GM10266 (cell line): ENCODE results near the gene MCM6.
"Not testable (repeated sequence)": the region's sequence is repeated elsewhere in the genome, so short reads cannot be mapped to it uniquely, and the experiment has no call there.

Source experiments
- DNase-seq: peaks from one replicate; pipeline ENCODE4 v3.0.0; 2012; ENCODE audit errors: extremely low spot score
- CTCF ChIP-seq: IDR thresholded peaks from 2 replicates; pipeline ENCODE4 v1.5.1; 2012; ENCODE audit warnings: mild to moderate bottlenecking, low read depth; ENCODE audit not compliant: control insufficient read depth, insufficient read depth; ENCODE audit errors: missing control alignments

MCM6 gene

GRCh38 chr2:135798275-135798705 is 78.0 kb downstream of the MCM6 start:
- no peak for TF ChIP-seq CTCF
- no peak for DNase-seq

GRCh38 chr2:135797497-135798274 is 78.6 kb downstream of the MCM6 start:
- DNase-seq, result peak; percentile 72
- TF ChIP-seq CTCF, result peak; percentile 96

GRCh38 chr2:135796606-135797005 is 79.6 kb downstream of the MCM6 start:
- TF ChIP-seq CTCF, result no peak
- no peak for DNase-seq

- DNase-seq, result not testable (repeated sequence)
These were observed 80.6 kb downstream of the MCM6 start for GRCh38 chr2:135795641-135796040.

- TF ChIP-seq CTCF, result no peak
These were observed 83.7 kb downstream of the MCM6 start for GRCh38 chr2:135792401-135793150.

GRCh38 chr2:135791418-135792190 is 84.6 kb downstream of the MCM6 start:
- no peak for TF ChIP-seq CTCF
- DNase-seq, result no peak

More at GRCh38 chr2:135792401-135793150, 83.7 kb downstream of the MCM6 start:
- no peak for DNase-seq

GRCh38 chr2:135790423-135790822 is 85.8 kb downstream of the MCM6 start:
- no peak for DNase-seq
- no peak for TF ChIP-seq CTCF
